T-cell (primary cell): Measurements from ENCODE around the gene CYP4F12. TPM values are rescaled to one million over a fixed set of nuclear protein-coding genes. Genes with fewer than 3 reads are reported as not detected.
"Not testable (repeated sequence)": the region's sequence is repeated elsewhere in the genome, so short reads cannot be mapped to it uniquely, and the experiment has no call there.

Source experiments
- ATAC-seq, 4 experiments: fragments of 200-7000 bp in 3 of 4; fragments of 150-1000 bp in 1 of 4; cut with Tn5 transposase; replicated peaks in 1 of 4; 1 replicate in 3 of 4; 2 replicates in 1 of 4; pipeline ENCODE4 v1.10.0; 2021; ENCODE audit warnings: moderate library complexity in 3 of 4, mild to moderate bottlenecking in 2 of 4, moderate number of reproducible peaks in 1 of 4
- CTCF ChIA-PET, 2 donors: fragments of 300-600 bp; sonication (Branson Sonifier 250); formaldehyde crosslinking; loops; one replicate each; lab custom pipeline; 2022; ENCODE audit warnings: antibody characterized with exemption in 2 of 2; lab: Charles Lee
- POLR2A ChIA-PET, 2 donors: fragments of 300-600 bp; sonication (Branson Sonifier 250); formaldehyde crosslinking; loops; one replicate each; lab custom pipeline; 2022; ENCODE audit warnings: antibody characterized with exemption in 2 of 2; lab: Charles Lee
- DNase-seq, 35 experiments: peaks; one replicate each; pipeline versions ENCODE4 v3.0.0 to v3.0.0-alpha.2; 2013 to 2023
- H3K27ac ChIP-seq: one replicate; pipeline ENCODE4 v1.5.1; 2013; ENCODE audit warnings: low read length
- H3K27me3 ChIP-seq, 2 experiments: replicated peaks in 1 of 2; 1 replicate in 1 of 2; 2 replicates in 1 of 2; pipeline versions ENCODE4 v1.6.1 to v1.7.0; 2013; ENCODE audit warnings: low read length in 1 of 2, mixed read lengths in 1 of 2; ENCODE audit not compliant: control insufficient read depth in 2 of 2, insufficient read depth in 2 of 2; ENCODE audit errors: extremely low read depth in 1 of 2
- H3K36me3 ChIP-seq, 2 donors: 1 replicate in 1 of 2; 2 replicates in 1 of 2; pipeline versions ENCODE4 v1.6.1 to v1.7.0; 2013; ENCODE audit warnings: low read length in 1 of 2; ENCODE audit not compliant: control insufficient read depth in 2 of 2, insufficient read depth in 1 of 2; ENCODE audit errors: extremely low read depth in 1 of 2
- H3K4me1 ChIP-seq, 2 experiments: 1 replicate in 1 of 2; 2 replicates in 1 of 2; pipeline versions ENCODE4 v1.6.1 to v1.7.0; 2013; ENCODE audit warnings: low read length in 2 of 2, mixed read lengths in 1 of 2; ENCODE audit not compliant: insufficient read depth in 2 of 2, control insufficient read depth in 1 of 2; ENCODE audit errors: extremely low read depth in 1 of 2
- H3K4me3 ChIP-seq, 2 donors: 1 replicate in 1 of 2; 2 replicates in 1 of 2; pipeline versions ENCODE4 v1.5.1 to v1.7.0; 2013; ENCODE audit warnings: mild to moderate bottlenecking in 2 of 2, low read length in 1 of 2, moderate library complexity in 1 of 2; ENCODE audit not compliant: control insufficient read depth in 1 of 2; ENCODE audit errors: extremely low read depth in 1 of 2
- H3K9me3 ChIP-seq: 2 replicates; pipeline ENCODE4 v1.7.0; 2013
- H3K27ac Mint-ChIP-seq, 2 donors: one replicate each; pipeline ENCODE4 v1.8.0; 2020 to 2021; ENCODE audit warnings: mild to moderate bottlenecking in 2 of 2, mixed read lengths in 2 of 2
- H3K27me3 Mint-ChIP-seq, 2 donors: one replicate each; pipeline ENCODE4 v1.8.0; 2021 to 2022; ENCODE audit warnings: mixed read lengths in 2 of 2
- H3K36me3 Mint-ChIP-seq: one replicate; pipeline ENCODE4 v1.8.0; 2021; ENCODE audit warnings: mixed read lengths
- H3K4me1 Mint-ChIP-seq, 3 donors: one replicate each; pipeline ENCODE4 v1.8.0; 2020 to 2022; ENCODE audit warnings: mixed read lengths in 3 of 3, mild to moderate bottlenecking in 1 of 3
- H3K4me3 Mint-ChIP-seq, 3 donors: one replicate each; pipeline ENCODE4 v1.8.0; 2020 to 2022; ENCODE audit warnings: mild to moderate bottlenecking in 3 of 3, mixed read lengths in 3 of 3, moderate library complexity in 3 of 3
- H3K9me3 Mint-ChIP-seq, 3 donors: one replicate each; pipeline ENCODE4 v1.8.0; 2020 to 2022; ENCODE audit warnings: mixed read lengths in 3 of 3
- WGBS: methylation state at CpG from one replicate; pipeline ENCODE4 v1.1.5; 2013; ENCODE audit warnings: missing lambda C conversion rate; ENCODE audit not compliant: insufficient coverage; 5-methylcytosine and 5-hydroxymethylcytosine counted together
- total RNA-seq, 35 experiments: library from RNA in 6 of 35; stranded (reverse) in 6 of 35; fragments of 120-200 nt in 1 of 35; gene quantifications; one replicate each; pipeline versions ENCODE4 v1.2.1 to v1.2.4 and lab custom pipeline; 2013 to 2026

The CYP4F12 gene
- total RNA-seq, 5 donors from 2014 or later (not counting 1 experiment from before 2014, with no cell fraction given) = 0.13 to 2.4 (median 0.48) TPM

DNA sequence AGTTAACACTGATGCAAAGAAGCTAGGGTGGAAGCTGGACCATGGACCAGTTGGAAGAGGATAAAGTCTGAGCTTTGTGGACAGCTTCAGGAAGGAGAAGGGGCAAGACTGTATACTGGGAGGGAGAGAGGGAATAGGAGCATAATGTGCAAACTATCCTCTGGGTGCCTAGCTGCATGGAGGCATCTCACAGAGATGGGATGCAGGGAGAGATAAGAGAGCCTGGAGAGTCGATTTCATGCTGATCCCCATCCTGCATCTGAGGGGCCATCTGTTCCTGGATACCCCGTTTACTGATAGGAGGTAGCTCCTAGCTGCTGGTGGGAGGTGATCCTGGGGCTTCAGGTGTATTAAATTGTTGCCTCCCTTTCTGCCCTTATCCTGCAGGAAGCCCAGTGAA, 23.4 kb upstream of the CYP4F12 start:
- ChIA-PET POLR2A (interaction anchor here in 1 of 2 donors (0.5 kb wide), 1 partner anchor 307 kb away, joined by 3 read pairs; no protein-coding TSS in a partner anchor), CTCF (no interaction called here)
- no peak for DNase-seq
- no peaks in the 10 kb centered on the region for H3K9me3 ChIP-seq
- no peak overlapping the region for H3K27ac ChIP-seq
- Mint-ChIP-seq H3K9me3 (no peaks in the 10 kb centered on the region), H3K4me3 (no peak overlapping the region), H3K27me3 (peaks cover 27% of the 10 kb centered on the region in 2 donors), H3K36me3 (no peaks in the 10 kb centered on the region), H3K4me1 (no peaks in the 10 kb centered on the region), H3K27ac (no peak overlapping the region)
- WGBS = 83% methylated on average over 1 of the region's 2 CpGs
- H3K4me3 ChIP-seq = no peak overlapping the region
- H3K27me3 ChIP-seq = peaks cover 2 to 26% of the 10 kb centered on the region in 2 experiments
- H3K36me3 ChIP-seq = no peaks in the 10 kb centered on the region
- no peaks in the 10 kb centered on the region for H3K4me1 ChIP-seq
- no peak for ATAC-seq

DNA sequence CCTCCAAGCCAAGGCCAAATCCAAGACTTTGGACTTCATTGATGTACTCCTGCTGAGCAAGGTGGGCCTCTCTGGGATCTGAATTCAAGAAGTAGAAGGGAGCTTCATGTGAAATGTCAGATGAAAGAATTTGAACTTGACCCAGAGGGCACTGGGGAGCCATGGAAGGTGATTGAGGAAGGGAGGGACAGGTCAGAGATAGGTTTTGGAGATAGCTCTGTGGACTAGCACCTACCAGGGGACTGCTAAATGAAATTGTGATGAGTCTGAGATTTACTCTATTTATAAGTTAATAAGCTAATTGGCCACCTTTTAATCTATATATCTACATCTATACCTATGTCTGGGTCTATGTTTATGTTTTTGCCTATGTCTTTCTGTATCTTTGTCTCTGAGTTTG, 22.8 kb upstream of the CYP4F12 start:
- DNase-seq, H3K36me3 ChIP-seq, H3K27ac Mint-ChIP-seq, H3K9me3 Mint-ChIP-seq, H3K4me3 Mint-ChIP-seq, H3K36me3 Mint-ChIP-seq, H3K4me1 ChIP-seq, H3K4me3 ChIP-seq, H3K4me1 Mint-ChIP-seq, ATAC-seq, H3K27ac ChIP-seq, CTCF ChIA-PET, H3K9me3 ChIP-seq: not testable (repeated sequence)
- H3K27me3 ChIP-seq = peaks cover 2 to 25% of the 10 kb centered on the region in 2 experiments
- POLR2A ChIA-PET = interaction anchor here in 1 of 2 donors (0.5 kb wide), 1 partner anchor 307 kb away, joined by 3 read pairs; no protein-coding TSS in a partner anchor
- H3K27me3 Mint-ChIP-seq = peaks cover 28 to 33% of the 10 kb centered on the region in 2 donors

DNA sequence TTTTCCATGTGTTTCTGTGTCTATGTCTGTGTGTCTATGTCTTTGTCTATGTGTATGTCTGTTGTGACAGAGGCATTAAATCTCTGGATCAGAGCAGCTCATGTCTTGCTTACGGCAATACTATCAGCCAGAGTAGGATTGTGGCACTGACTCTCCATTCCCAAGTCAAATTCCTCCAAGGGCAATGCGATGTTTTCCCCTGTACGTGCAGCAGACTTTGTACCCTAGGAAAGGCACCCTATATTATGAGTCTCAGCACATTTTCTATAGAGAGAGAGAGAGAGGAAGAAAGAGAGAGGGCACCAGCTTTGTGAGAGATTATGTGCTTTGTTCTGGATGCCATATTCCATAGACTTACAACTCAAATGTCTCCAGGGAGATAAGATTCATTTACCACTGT, 21.1 kb upstream of the CYP4F12 start:
- no peak for DNase-seq
- Mint-ChIP-seq H3K27ac (no peak overlapping the region), H3K4me1 (no peaks in the 10 kb centered on the region), H3K36me3 (no peaks in the 10 kb centered on the region), H3K27me3 (peaks cover 32% of the 10 kb centered on the region in 2 donors), H3K9me3 (no peaks in the 10 kb centered on the region), H3K4me3 (no peak overlapping the region)
- H3K36me3 ChIP-seq = no peaks in the 10 kb centered on the region
- 40% methylated on average over 1 of the region's 3 CpGs for WGBS
- H3K4me3 ChIP-seq = no peak overlapping the region
- no peak overlapping the region for H3K27ac ChIP-seq
- no peak for ATAC-seq
- CTCF ChIA-PET = no interaction called here
- POLR2A ChIA-PET = no interaction called here
- peaks cover 5 to 14% of the 10 kb centered on the region in 2 experiments for H3K27me3 ChIP-seq
- H3K9me3 ChIP-seq = no peaks in the 10 kb centered on the region
- H3K4me1 ChIP-seq = no peaks in the 10 kb centered on the region

DNA sequence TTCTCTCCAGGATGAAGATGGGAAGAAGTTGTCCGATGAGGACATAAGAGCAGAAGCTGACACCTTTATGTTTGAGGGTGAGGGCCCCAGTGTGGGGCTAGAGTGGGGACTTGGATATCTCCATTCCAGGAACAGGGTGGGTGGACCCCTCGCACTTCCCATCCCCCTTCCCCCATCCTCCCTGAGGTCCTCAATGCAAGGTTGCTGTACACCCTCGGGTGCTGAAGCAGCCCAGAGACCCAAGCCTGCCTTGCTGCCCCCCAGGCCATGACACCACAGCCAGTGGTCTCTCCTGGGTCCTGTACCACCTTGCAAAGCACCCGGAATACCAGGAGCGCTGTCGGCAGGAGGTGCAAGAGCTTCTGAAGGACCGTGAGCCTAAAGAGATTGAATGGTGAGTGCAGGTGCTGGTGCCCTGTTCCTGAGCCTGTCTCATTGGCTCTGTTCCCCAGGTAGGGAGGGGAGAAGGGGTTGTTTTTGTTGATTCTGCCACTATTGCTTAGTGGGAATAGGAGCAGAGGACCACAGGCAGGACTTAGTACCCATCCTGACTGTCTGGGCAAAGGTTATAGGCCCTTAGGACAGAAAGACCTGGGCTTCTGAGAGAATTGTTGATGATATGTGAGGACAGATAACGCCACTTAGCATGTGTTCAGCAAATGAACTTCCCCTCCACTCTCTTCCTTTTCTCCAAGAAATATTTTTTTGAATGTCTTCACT, 20.2 kb upstream of the CYP4F12 start:
- Mint-ChIP-seq H3K4me1 (no peaks in the 10 kb centered on the region), H3K36me3 (no peaks in the 10 kb centered on the region), H3K27ac (no peak overlapping the region), H3K27me3 (peaks cover 34 to 37% of the 10 kb centered on the region in 2 donors), H3K9me3 (no peaks in the 10 kb centered on the region), H3K4me3 (no peak overlapping the region)
- Histone ChIP-seq H3K36me3 (no peaks in the 10 kb centered on the region), H3K27ac (no peak overlapping the region), H3K9me3 (no peaks in the 10 kb centered on the region), H3K4me1 (no peaks in the 10 kb centered on the region), H3K27me3 (peaks cover 5 to 16% of the 10 kb centered on the region in 2 experiments), H3K4me3 (no peak overlapping the region)
- POLR2A ChIA-PET = no interaction called here
- CTCF ChIA-PET = no interaction called here
- ATAC-seq (no peak), DNase-seq (no peak)
- 44% methylated on average over 3 of the region's 8 CpGs for WGBS

DNA sequence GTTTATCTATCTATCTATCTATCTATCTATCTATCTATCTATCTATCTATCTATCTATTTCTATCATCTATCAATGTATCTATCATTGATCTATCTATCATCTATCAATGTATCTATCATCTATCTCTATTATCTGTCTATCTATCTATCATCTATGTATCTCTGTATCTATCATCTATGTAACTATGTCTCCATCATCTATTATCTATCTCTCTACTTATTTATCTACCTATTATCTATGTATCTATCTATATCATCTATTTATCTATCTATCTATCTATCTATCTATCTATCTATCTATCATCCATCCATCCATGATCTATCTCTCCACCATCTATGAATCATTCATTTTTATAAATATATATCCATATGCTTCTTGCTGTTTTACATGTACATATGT, 16.4 kb upstream of the CYP4F12 start:
- Histone ChIP-seq H3K9me3 (no peaks in the 10 kb centered on the region), H3K27me3 (peaks cover 5 to 34% of the 10 kb centered on the region in 2 experiments), H3K36me3 (no peaks in the 10 kb centered on the region), H3K4me1 (no peaks in the 10 kb centered on the region), H3K27ac (no peak overlapping the region), H3K4me3 (no peak overlapping the region)
- Mint-ChIP-seq H3K27me3 (peaks cover 48 to 50% of the 10 kb centered on the region in 2 donors), H3K27ac (no peak overlapping the region), H3K4me1 (no peaks in the 10 kb centered on the region), H3K9me3 (no peaks in the 10 kb centered on the region), H3K4me3 (no peak overlapping the region), H3K36me3 (no peaks in the 10 kb centered on the region)
- ATAC-seq (no peak), DNase-seq (no peak)
- ChIA-PET POLR2A (interaction anchor here in 1 of 2 donors (0.6 kb wide), 1 partner anchor 126 kb away, joined by 4 read pairs; no protein-coding TSS in a partner anchor), CTCF (interaction anchor here in 1 of 2 donors (0.7 kb wide), 1 partner anchor 70 kb away, joined by 5 read pairs; no protein-coding TSS in a partner anchor)

DNA sequence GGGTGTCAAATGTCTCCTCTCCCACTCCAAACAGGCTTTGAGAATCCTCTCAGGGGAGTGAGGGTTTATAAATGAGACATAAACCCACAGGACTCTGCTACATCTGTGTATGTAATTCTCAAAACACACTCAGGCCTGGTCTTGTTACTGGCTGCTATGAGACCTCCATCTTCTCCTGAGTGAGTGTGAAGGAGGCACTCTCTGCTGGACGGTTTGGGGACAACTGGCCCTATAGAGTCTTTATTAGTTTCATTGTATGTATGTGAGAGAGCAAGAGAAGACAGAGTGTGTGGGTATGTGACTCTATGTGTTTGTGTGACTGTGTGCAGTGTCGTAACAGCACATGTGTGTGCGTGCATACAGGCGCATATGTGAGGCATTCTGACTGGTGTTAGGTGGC, 9.6 kb upstream of the CYP4F12 start:
- Mint-ChIP-seq H3K27me3 (peaks cover 28 to 40% of the 10 kb centered on the region in 2 donors), H3K4me1 (no peaks in the 10 kb centered on the region), H3K36me3 (no peaks in the 10 kb centered on the region), H3K9me3 (no peaks in the 10 kb centered on the region), H3K4me3 (no peak overlapping the region), H3K27ac (no peak overlapping the region)
- Histone ChIP-seq H3K4me1 (no peaks in the 10 kb centered on the region), H3K27ac (no peak overlapping the region), H3K9me3 (no peaks in the 10 kb centered on the region), H3K4me3 (no peak overlapping the region), H3K36me3 (no peaks in the 10 kb centered on the region), H3K27me3 (peaks cover 0 to 26% of the 10 kb centered on the region in 2 experiments)
- ChIA-PET CTCF (no interaction called here), POLR2A (no interaction called here)
- no peak for ATAC-seq
- 75% methylated on average over 4 of the region's 4 CpGs for WGBS
- no peak for DNase-seq
